Panc1 (cell line): ENCODE measurements around the gene DRD2. TPM values are rescaled to one million over a fixed set of nuclear protein-coding genes. Genes with fewer than 3 reads are reported as not detected.

Experiments
- ATAC-seq: fragments of 200-7000 bp; cut with Tn5 transposase; 2 replicates; pipeline ENCODE4 v1.9.1; 2020; ENCODE audit warnings: mild to moderate bottlenecking, moderate library complexity
- BruUV-seq: library from RNA; stranded (reverse); fragments of 400-500 nt; replicated peaks from 2 replicates; lab custom pipeline; 2021; lab: Mats Ljungman, UMichigan
- CTCF ChIA-PET: fragments of 300-600 bp; sonication (Branson Sonifier 250); formaldehyde crosslinking; loops from one replicate; lab custom pipeline; 2022; ENCODE audit warnings: antibody characterized with exemption; lab: Charles Lee
- POLR2A ChIA-PET: fragments of 300-600 bp; sonication (Branson Sonifier 250); formaldehyde crosslinking; loops from one replicate; lab custom pipeline; 2022; ENCODE audit warnings: antibody characterized with exemption; lab: Charles Lee
- DNase-seq: peaks from one replicate; pipeline ENCODE4 v3.0.0-alpha.2; 2010; ENCODE audit warnings: low read depth, low spot score
- H3K27ac ChIP-seq: 2 replicates; pipeline ENCODE4 v1.5.1; 2011; ENCODE audit warnings: mild to moderate bottlenecking, low read length, inconsistent platforms
- H3K27me3 ChIP-seq: fragments of 200-500 bp; sonication (Bioruptor generic); 2 replicates; pipeline ENCODE4 v1.6.0; 2014; ENCODE audit warnings: low read length, inconsistent platforms; ENCODE audit not compliant: control insufficient read depth, insufficient read depth
- H3K36me3 ChIP-seq: fragments of 200-500 bp; sonication (Bioruptor generic); 2 replicates; pipeline ENCODE4 v1.5.1; 2014; ENCODE audit warnings: inconsistent platforms, mild to moderate bottlenecking, low read length, moderate library complexity; ENCODE audit not compliant: control insufficient read depth, insufficient read depth
- H3K4me1 ChIP-seq: 2 replicates; pipeline ENCODE4 v1.5.1; 2011; ENCODE audit warnings: inconsistent platforms, mild to moderate bottlenecking, low read length, moderate library complexity; ENCODE audit not compliant: control insufficient read depth, insufficient read depth
- H3K4me3 ChIP-seq, 2 experiments: 2 replicates each; pipeline ENCODE4 v1.5.1; 2011 to 2012; ENCODE audit warnings: low read depth in 2 of 2, low read length in 2 of 2, mild to moderate bottlenecking in 2 of 2, inconsistent platforms in 1 of 2, moderate library complexity in 1 of 2
- H3K9me3 ChIP-seq: fragments of 200-500 bp; sonication (Bioruptor generic); 2 replicates; pipeline ENCODE4 v1.5.1; 2014; ENCODE audit warnings: low read depth, mild to moderate bottlenecking, inconsistent platforms, low read length, moderate library complexity; ENCODE audit not compliant: control insufficient read depth, insufficient read depth
- CTCF ChIP-seq: fragments of 450-650 bp; IDR thresholded peaks from 2 replicates; pipeline ENCODE4 v1.5.1; 2017; ENCODE audit warnings: mild to moderate bottlenecking
- POLR2AphosphoS5 ChIP-seq: IDR thresholded peaks from 2 replicates; pipeline ENCODE4 v1.6.1; 2012; ENCODE audit warnings: mild to moderate bottlenecking, low read depth, low read length, moderate library complexity
- REST ChIP-seq, 2 experiments: IDR thresholded peaks; 2 replicates each; pipeline ENCODE4 v1.6.1; 2011 to 2012; ENCODE audit warnings: low read depth in 2 of 2, control low read depth in 1 of 2, low read length in 1 of 2, mild to moderate bottlenecking in 1 of 2, moderate library complexity in 1 of 2; ENCODE audit not compliant: insufficient read depth in 1 of 2
- SIN3A ChIP-seq: IDR thresholded peaks from 2 replicates; pipeline ENCODE4 v1.6.1; 2012; ENCODE audit warnings: low read depth, mild to moderate bottlenecking, low read length, moderate library complexity, borderline replicate concordance; ENCODE audit not compliant: insufficient read depth
- TCF7L2 ChIP-seq: IDR thresholded peaks from 2 replicates; pipeline ENCODE4 v1.6.1; 2011; ENCODE audit warnings: mild to moderate bottlenecking, low read depth, low read length, inconsistent platforms
- in situ Hi-C: cut with HindIII; loops from 2 replicates; pipeline ENCODE4 v1.10.0; 2016; ENCODE audit warnings: low sequenced_read_pairs, low pct_unique_long_range_greater_than_20kb
- intact Hi-C: fragments of 100-400 bp; cut with micrococcal nuclease; formaldehyde crosslinking; loops from one replicate; pipeline ENCODE4 v1.10.0; 2022; ENCODE audit not compliant: unreplicated experiment
- microRNA-seq: library from miRNA; unstranded; fragments of <30 nt; microRNA quantifications from one replicate; pipeline ENCODE4 v1.1.0, GENCODE V29; 2020; ENCODE audit not compliant: unreplicated experiment
- total RNA-seq: library from RNA; stranded (reverse); gene quantifications from one replicate; pipeline ENCODE4 v1.2.1, GENCODE V29; 2021; ENCODE audit not compliant: unreplicated experiment

The DRD2 gene
- total RNA-seq, 1 experiment from 2014 or later: 5.3 TPM

GRCh38 chr11:113363996-113364641, 111.1 kb downstream of the DRD2 start:
- DNase-seq (no peak), ATAC-seq (no peak)
- no peaks in the 10 kb centered on the region for H3K36me3 ChIP-seq
- POLR2A ChIA-PET: no interaction called here
- no peaks in the 10 kb centered on the region for H3K27me3 ChIP-seq
- intact Hi-C loops (no loop called here), in situ Hi-C loops (no loop called here)
- no peak overlapping the region for H3K27ac ChIP-seq
- BruUV-seq: no TSS peak
- no peaks in the 10 kb centered on the region for H3K4me1 ChIP-seq
- H3K9me3 ChIP-seq: no peaks in the 10 kb centered on the region
- TF ChIP-seq TCF7L2 (no peak), SIN3A (no peak)
- no peak overlapping the region for H3K4me3 ChIP-seq
- CTCF ChIA-PET: no interaction called here

DNA sequence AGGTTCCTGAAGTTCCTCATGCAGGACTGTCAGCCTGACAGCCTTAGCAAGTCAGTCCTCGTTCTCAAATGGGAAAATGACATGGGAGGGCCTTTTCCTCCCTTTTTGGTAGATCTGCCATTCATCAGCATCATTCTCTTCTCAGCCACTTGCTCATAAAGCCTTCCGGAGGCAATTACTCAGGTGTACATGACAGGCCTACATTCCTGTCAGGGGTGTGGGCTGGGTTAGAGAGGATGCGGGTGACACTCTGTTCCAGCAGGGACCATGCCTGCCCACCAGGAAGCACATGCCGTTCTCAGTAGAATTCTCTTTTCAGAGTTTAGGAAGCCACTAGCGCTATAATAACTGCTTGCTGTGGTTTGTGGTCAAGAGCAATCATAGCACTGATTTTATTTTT, 111.8 kb downstream of the DRD2 start:
- H3K27me3 ChIP-seq: no peaks in the 10 kb centered on the region
- POLR2A ChIA-PET: no interaction called here
- intact Hi-C loops (no loop called here), in situ Hi-C loops (no loop called here)
- BruUV-seq: no TSS peak
- CTCF ChIA-PET: no interaction called here
- H3K4me3 ChIP-seq: no peak overlapping the region
- TF ChIP-seq REST (IDR thresholded peaks at IDR 0.05; ENCODE audit: insufficient read depth in 1 of 2, low read depth in 2 of 2, low read length in 1 of 2): no peak
- TF ChIP-seq CTCF: no peak
- TF ChIP-seq SIN3A: no peak
- TF ChIP-seq POLR2AphosphoS5: no peak
- TF ChIP-seq TCF7L2: no peak
- no peaks in the 10 kb centered on the region for H3K36me3 ChIP-seq
- no peak overlapping the region for H3K27ac ChIP-seq
- H3K9me3 ChIP-seq: no peaks in the 10 kb centered on the region
- H3K4me1 ChIP-seq: no peaks in the 10 kb centered on the region
- no peak for ATAC-seq
- DNase-seq: no peak

Small RNAs within 50 kb of the gene (microRNA-seq; reads per million reads assigned to microRNA genes)
- gene MIR4301: not detected

Other genes starting within 250 kb of the DRD2 start
- 24.3 TPM for gene TTC12, start 160.8 kb downstream of the DRD2 start, total RNA-seq
- gene ANKK1, start 87.6 kb downstream of the DRD2 start, total RNA-seq: 0.08 TPM
- gene TMPRSS5, start 230.9 kb upstream of the DRD2 start, total RNA-seq: 0.85 TPM